Chondrocyte (in vitro differentiated cells): ENCODE results near the gene TFAP2E. TPM values are rescaled to one million over a fixed set of nuclear protein-coding genes. Genes with fewer than 3 reads are reported as not detected.

ENCODE experiments used
- total RNA-seq: library from RNA; stranded (reverse); gene quantifications from 3 replicates; pipeline ENCODE4 v1.2.1, GENCODE V29; 2021

TFAP2E gene
- total RNA-seq, 1 donor from 2014 or later: 0.97 TPM

Other genes with a start within 250 kb of the TFAP2E start
- 26.9 to 40.8 TPM (median 28.7 TPM) in 3 replicates for gene KIAA0319L, start 15.9 kb upstream of the TFAP2E start, total RNA-seq
- 35.3 to 46.5 TPM (median 36.4 TPM) in 3 replicates for gene NCDN, start 15.5 kb upstream of the TFAP2E start, total RNA-seq
- 53.1 to 70.9 TPM (median 58.9 TPM) in 3 replicates for gene PSMB2, start 68.2 kb downstream of the TFAP2E start, total RNA-seq
- gene C1orf216, start 145.6 kb downstream of the TFAP2E start, total RNA-seq: 23.2 to 26.1 TPM (median 24.8 TPM) in 3 replicates
- gene CLSPN, start 196.7 kb downstream of the TFAP2E start, total RNA-seq: 4.4 to 19.6 TPM (median 4.8 TPM) in 3 replicates
- gene AGO4, start 234.7 kb downstream of the TFAP2E start, total RNA-seq: 6.6 to 12.5 TPM (median 11.8 TPM) in 3 replicates